PC-3 (cell line): ENCODE data around the gene MUSTN1. TPM values are rescaled to one million over a fixed set of nuclear protein-coding genes. Genes with fewer than 3 reads are reported as not detected.

Source experiments
- ATAC-seq: fragments of 200-7000 bp; cut with Tn5 transposase; 2 replicates; pipeline ENCODE4 v1.9.1; 2020; ENCODE audit warnings: mild to moderate bottlenecking, moderate library complexity
- BruUV-seq: library from RNA; stranded (reverse); fragments of 400-500 nt; replicated peaks from 2 replicates; lab custom pipeline; 2021; lab: Mats Ljungman, UMichigan
- CTCF ChIA-PET: fragments of 300-600 bp; sonication (Branson Sonifier 250); formaldehyde crosslinking; loops from one replicate; lab custom pipeline; 2022; ENCODE audit warnings: antibody characterized with exemption; lab: Charles Lee
- POLR2A ChIA-PET: fragments of 300-600 bp; sonication (Branson Sonifier 250); formaldehyde crosslinking; loops from one replicate; lab custom pipeline; 2022; ENCODE audit warnings: antibody characterized with exemption; ENCODE audit not compliant: unreplicated experiment; lab: Charles Lee
- DNase-seq: peaks from one replicate; pipeline ENCODE4 v3.0.0-alpha.2; 2015
- H2AFZ ChIP-seq: fragments of 300-600 bp; sonication (generic); 2 replicates; pipeline ENCODE4 v1.6.0; 2016; ENCODE audit warnings: antibody characterized with exemption, low read length
- H3F3A ChIP-seq: fragments of 300-600 bp; sonication (generic); one replicate; pipeline ENCODE4 v1.6.0; 2017; ENCODE audit warnings: antibody characterized with exemption, low read length, control low read depth, mild to moderate bottlenecking; ENCODE audit not compliant: unreplicated experiment
- H3K27ac ChIP-seq: fragments of 300-600 bp; sonication (generic); 2 replicates; pipeline ENCODE4 v1.5.1; 2016; ENCODE audit warnings: mild to moderate bottlenecking, low read length
- H3K27me3 ChIP-seq: fragments of 300-600 bp; sonication (generic); 2 replicates; pipeline ENCODE4 v1.6.1; 2016; ENCODE audit warnings: low read length, mixed read lengths
- H3K36me3 ChIP-seq: fragments of 300-600 bp; sonication (generic); 2 replicates; pipeline ENCODE4 v1.6.1; 2016; ENCODE audit warnings: low read depth, mixed run types, low read length, mixed read lengths
- H3K4me1 ChIP-seq: fragments of 300-600 bp; sonication (generic); 2 replicates; pipeline ENCODE4 v1.5.1; 2016; ENCODE audit warnings: low read length; ENCODE audit not compliant: insufficient read depth
- H3K4me2 ChIP-seq: fragments of 300-600 bp; sonication (generic); 2 replicates; pipeline ENCODE4 v1.6.0; 2016; ENCODE audit warnings: low read length
- H3K4me3 ChIP-seq: fragments of 300-600 bp; sonication (generic); 2 replicates; pipeline ENCODE4 v1.5.1; 2016; ENCODE audit warnings: mild to moderate bottlenecking, low read length, mixed read lengths
- H3K79me2 ChIP-seq: fragments of 300-600 bp; sonication (generic); 2 replicates; pipeline ENCODE4 v1.6.1; 2017; ENCODE audit warnings: low read length, mixed read lengths
- H3K9ac ChIP-seq: fragments of 300-600 bp; sonication (generic); 2 replicates; pipeline ENCODE4 v1.6.0; 2016; ENCODE audit warnings: mild to moderate bottlenecking, low read length
- H3K9me2 ChIP-seq: fragments of 300-600 bp; sonication (generic); replicated peaks from 2 replicates; pipeline ENCODE4 v1.6.1; 2016; ENCODE audit warnings: mixed run types, low read length, mixed read lengths
- H3K9me3 ChIP-seq: fragments of 300-600 bp; sonication (generic); 2 replicates; pipeline ENCODE4 v1.6.1; 2016; ENCODE audit warnings: low read length, mixed read lengths
- H4K20me1 ChIP-seq: fragments of 300-600 bp; sonication (generic); 2 replicates; pipeline ENCODE4 v1.6.1; 2016; ENCODE audit warnings: low read length, mixed read lengths
- CTCF ChIP-seq: fragments of 300-600 bp; sonication (generic); conservative IDR thresholded peaks from 2 replicates; pipeline ENCODE4 v1.5.1; 2017; ENCODE audit warnings: antibody characterized with exemption, low read depth, mild to moderate bottlenecking, low read length
- EZH2 ChIP-seq: fragments of 300-600 bp; sonication (generic); IDR thresholded peaks from one replicate; pipeline ENCODE4 v1.6.1; 2017; ENCODE audit warnings: antibody characterized with exemption, mild to moderate bottlenecking, low read length; ENCODE audit not compliant: unreplicated experiment
- EZH2phosphoT487 ChIP-seq: fragments of 300-600 bp; sonication (generic); IDR thresholded peaks from 2 replicates; pipeline ENCODE4 v1.6.1; 2018; ENCODE audit warnings: mild to moderate bottlenecking, antibody characterized with exemption, low read length, borderline replicate concordance
- intact Hi-C: fragments of 100-400 bp; cut with micrococcal nuclease; formaldehyde crosslinking; loops from 2 replicates; pipeline ENCODE4 v1.9.0; 2023
- total RNA-seq: library from RNA; depleted of rRNA; stranded (reverse); fragments of >200 nt; gene quantifications from 2 replicates; pipeline ENCODE4 v1.2.3, GENCODE V29; 2014

Gene MUSTN1
- total RNA-seq, 1 experiment from 2014 or later, result 0.66 TPM

GRCh38 chr3:52871761-52872160, 36.9 kb upstream of the MUSTN1 start:
- H2AFZ ChIP-seq, result no peak overlapping the region
- no TSS peak for BruUV-seq
- intact Hi-C loops, result no loop called here
- H3K9me2 ChIP-seq, result no peaks in the 10 kb centered on the region
- no peak overlapping the region for H3K27ac ChIP-seq
- POLR2A ChIA-PET, result no interaction called here
- DNase-seq (no peak), ATAC-seq (no peak)
- no peaks in the 10 kb centered on the region for H3K36me3 ChIP-seq
- H3K27me3 ChIP-seq, result no peaks in the 10 kb centered on the region
- no peak overlapping the region for H3K4me3 ChIP-seq
- no peak overlapping the region for H3K9ac ChIP-seq
- H3F3A ChIP-seq, result no peaks in the 10 kb centered on the region
- peaks cover 9% of the 10 kb centered on the region; the same call in 1 of the 2 replicates for H3K4me1 ChIP-seq
- H3K9me3 ChIP-seq, result no peaks in the 10 kb centered on the region
- H3K4me2 ChIP-seq, result no peak overlapping the region
- CTCF ChIA-PET, result no interaction called here
- no peaks in the 10 kb centered on the region for H3K79me2 ChIP-seq
- TF ChIP-seq EZH2phosphoT487, result no peak
- TF ChIP-seq EZH2, result no peak
- TF ChIP-seq CTCF, result no peak
- H4K20me1 ChIP-seq, result peaks cover 3% of the 10 kb centered on the region; the same call in 1 of the 2 replicates

GRCh38 chr3:52870471-52870870, 35.7 kb upstream of the MUSTN1 start:
- BruUV-seq, result no TSS peak
- CTCF ChIA-PET, result no interaction called here

GRCh38 chr3:52866427-52866826, 31.6 kb upstream of the MUSTN1 start:
- Histone ChIP-seq H3K27me3 (no peaks in the 10 kb centered on the region), H2AFZ (no peak overlapping the region), H3F3A (no peaks in the 10 kb centered on the region), H3K4me3 (no peak overlapping the region), H3K36me3 (no peaks in the 10 kb centered on the region), H3K79me2 (no peaks in the 10 kb centered on the region), H4K20me1 (no peaks in the 10 kb centered on the region), H3K27ac (no peak overlapping the region), H3K9me3 (no peaks in the 10 kb centered on the region), H3K4me2 (no peak overlapping the region), H3K4me1 (no peaks in the 10 kb centered on the region), H3K9me2 (no peaks in the 10 kb centered on the region), H3K9ac (no peak overlapping the region)
- no TSS peak for BruUV-seq
- CTCF ChIA-PET, result no interaction called here
- ATAC-seq (no peak), DNase-seq (no peak)
- intact Hi-C loops, result no loop called here
- POLR2A ChIA-PET, result no interaction called here
- TF ChIP-seq CTCF, result no peak
- TF ChIP-seq EZH2, result no peak
- no peak for TF ChIP-seq EZH2phosphoT487

More at GRCh38 chr3:52870471-52870870, 35.7 kb upstream of the MUSTN1 start:
- DNase-seq (no peak), ATAC-seq (no peak)
- no peaks in the 10 kb centered on the region for H3F3A ChIP-seq
- no peaks in the 10 kb centered on the region for H3K9me3 ChIP-seq
- no peak overlapping the region for H3K4me3 ChIP-seq
- peaks cover 3% of the 10 kb centered on the region; the same call in 1 of the 2 replicates for H4K20me1 ChIP-seq
- H3K9me2 ChIP-seq, result no peaks in the 10 kb centered on the region
- no peak overlapping the region for H3K27ac ChIP-seq
- no peaks in the 10 kb centered on the region for H3K36me3 ChIP-seq
- peaks cover 9% of the 10 kb centered on the region; the same call in 1 of the 2 replicates for H3K4me1 ChIP-seq
- intact Hi-C loops, result no loop called here
- no peaks in the 10 kb centered on the region for H3K79me2 ChIP-seq
- no peak overlapping the region for H2AFZ ChIP-seq
- H3K9ac ChIP-seq, result no peak overlapping the region
- no peak overlapping the region for H3K4me2 ChIP-seq
- POLR2A ChIA-PET, result no interaction called here
- no peaks in the 10 kb centered on the region for H3K27me3 ChIP-seq
- no peak for TF ChIP-seq EZH2phosphoT487
